HG02973 (cell line): Measurements from ENCODE around the gene FAM221B.

Experiments used
- ATAC-seq: cut with Tn5 transposase; IDR thresholded peaks from one replicate; pipeline ENCODE4 v1.9.1; 2021; ENCODE audit warnings: moderate library complexity; ENCODE audit not compliant: unreplicated experiment

Gene FAM221B

GRCh38 chr9:35847792-35848572, 19.4 kb upstream of the FAM221B start:
- ATAC-seq, result peak; percentile 76

GRCh38 chr9:35845824-35846771, 17.6 kb upstream of the FAM221B start:
- ATAC-seq, result no peak

GRCh38 chr9:35844628-35845270, 16.2 kb upstream of the FAM221B start:
- ATAC-seq, result no peak

- ATAC-seq, result peak; percentile 65
Measured at GRCh38 chr9:35842795-35843194, 14.3 kb upstream of the FAM221B start.

- ATAC-seq, result no peak
Measured at GRCh38 chr9:35842020-35842745, 13.7 kb upstream of the FAM221B start.

GRCh38 chr9:35841645-35841900, 13.0 kb upstream of the FAM221B start:
- no peak for ATAC-seq

- no peak for ATAC-seq
Measured at GRCh38 chr9:35840881-35841644, 12.5 kb upstream of the FAM221B start.

GRCh38 chr9:35839926-35840325, 11.4 kb upstream of the FAM221B start:
- ATAC-seq, result no peak

- ATAC-seq, result no peak
Measured at GRCh38 chr9:35836595-35836994, 8.1 kb upstream of the FAM221B start.

GRCh38 chr9:35835766-35836165, 7.2 kb upstream of the FAM221B start:
- ATAC-seq, result no peak

GRCh38 chr9:35835216-35835632, 6.7 kb upstream of the FAM221B start:
- ATAC-seq, result no peak

- no peak for ATAC-seq
Measured at GRCh38 chr9:35834260-35835215, 6.0 kb upstream of the FAM221B start.

GRCh38 chr9:35832814-35833213, 4.3 kb upstream of the FAM221B start:
- no peak for ATAC-seq

GRCh38 chr9:35831040-35831439, 2.5 kb upstream of the FAM221B start:
- no peak for ATAC-seq

- ATAC-seq, result no peak
Measured at GRCh38 chr9:35829764-35830096, 1.2 kb upstream of the FAM221B start.

GRCh38 chr9:35829084-35829763, 692 bp upstream of the FAM221B start, which contains the start of gene TMEM8B:
Gene TMEM8B (plus strand): TSS chr9:35829228. CDS start chr9:35829448, 220 bp downstream.
- ATAC-seq, result peak; percentile 62

GRCh38 chr9:35827486-35827885, 1.0 kb downstream of the FAM221B start:
- no peak for ATAC-seq

GRCh38 chr9:35826071-35826701, 2.3 kb downstream of the FAM221B start:
- no peak for ATAC-seq
